Karpas-422 (cell line): ENCODE data around the gene C2orf81. TPM values are rescaled to one million over a fixed set of nuclear protein-coding genes. Genes with fewer than 3 reads are reported as not detected.

Experiments used
- DNase-seq: peaks from one replicate; pipeline ENCODE4 v3.0.0-alpha.2; 2015
- H2AFZ ChIP-seq: fragments of 200-600 bp; sonication (generic); 2 replicates; pipeline ENCODE4 v1.6.1; 2014; ENCODE audit warnings: antibody characterized with exemption, low read length, mixed read lengths
- H3K27ac ChIP-seq: fragments of 200-600 bp; sonication (generic); 2 replicates; pipeline ENCODE4 v1.5.1; 2014; ENCODE audit warnings: mild to moderate bottlenecking, low read length, moderate library complexity
- H3K27me3 ChIP-seq: fragments of 200-600 bp; sonication (generic); 2 replicates; pipeline ENCODE4 v1.6.1; 2014; ENCODE audit warnings: low read length, mixed read lengths
- H3K36me3 ChIP-seq: fragments of 200-600 bp; sonication (generic); 2 replicates; pipeline ENCODE4 v1.6.1; 2014; ENCODE audit warnings: low read length, mixed read lengths; ENCODE audit not compliant: insufficient read depth
- H3K4me1 ChIP-seq: fragments of 200-600 bp; sonication (generic); 2 replicates; pipeline ENCODE4 v1.6.1; 2014; ENCODE audit warnings: mild to moderate bottlenecking, low read length, mixed read lengths
- H3K4me2 ChIP-seq: fragments of 200-600 bp; sonication (generic); 2 replicates; pipeline ENCODE4 v1.6.1; 2014; ENCODE audit warnings: low read length, low read depth, mild to moderate bottlenecking; ENCODE audit not compliant: poor library complexity, severe bottlenecking
- H3K4me3 ChIP-seq: fragments of 200-600 bp; sonication (generic); 2 replicates; pipeline ENCODE4 v1.5.1; 2014; ENCODE audit warnings: mild to moderate bottlenecking, antibody characterized with exemption, low read length, mixed read lengths
- H3K79me2 ChIP-seq: fragments of 200-600 bp; sonication (generic); 2 replicates; pipeline ENCODE4 v1.6.1; 2014; ENCODE audit warnings: mild to moderate bottlenecking, low read length, mixed read lengths
- H3K9ac ChIP-seq: fragments of 200-600 bp; sonication (generic); 2 replicates; pipeline ENCODE4 v1.6.0; 2014; ENCODE audit warnings: low read length
- H3K9me2 ChIP-seq: fragments of 200-600 bp; sonication (generic), shearing (Covaris generic); replicated peaks from 2 replicates; pipeline ENCODE4 v1.6.0; 2014; ENCODE audit warnings: mild to moderate bottlenecking, low read length, moderate library complexity; ENCODE audit not compliant: insufficient read depth
- H3K9me3 ChIP-seq: fragments of 300-700, 200-600 bp; sonication (generic); 2 replicates; pipeline ENCODE4 v1.6.1; 2014; ENCODE audit warnings: low read length, mixed read lengths
- H4K20me1 ChIP-seq: fragments of 200-600 bp; sonication (generic); 2 replicates; pipeline ENCODE4 v1.6.1; 2014; ENCODE audit warnings: mild to moderate bottlenecking, antibody characterized with exemption, low read length, low read depth; ENCODE audit not compliant: insufficient read depth
- total RNA-seq: library from RNA; depleted of rRNA; stranded (reverse); fragments of >200 nt; shearing (Covaris generic); gene quantifications from 2 replicates; pipeline ENCODE4 v1.2.3, GENCODE V29; 2014; ENCODE audit warnings: low replicate concordance

Gene C2orf81
- total RNA-seq, 1 experiment from 2014 or later = 3.8 TPM

GRCh38 chr2:74396149-74396548 is 25.3 kb downstream of the C2orf81 start:
- Histone ChIP-seq H3K4me1 (peaks cover 6% of the 10 kb centered on the region), H3K4me3 (no peak overlapping the region), H3K4me2 (no peak overlapping the region), H3K9me2 (no peaks in the 10 kb centered on the region), H3K9ac (no peak overlapping the region), H3K79me2 (peaks cover 4% of the 10 kb centered on the region), H3K27me3 (no peaks in the 10 kb centered on the region), H4K20me1 (no peaks in the 10 kb centered on the region), H3K27ac (no peak overlapping the region), H2AFZ (no peak overlapping the region), H3K36me3 (no peaks in the 10 kb centered on the region), H3K9me3 (no peaks in the 10 kb centered on the region)
- DNase-seq = no peak

- H3K4me3 ChIP-seq = no peak overlapping the region
- H2AFZ ChIP-seq = peak overlapping the region; percentile 13; the same call in 1 of the 2 replicates
- no peak overlapping the region for H3K9ac ChIP-seq
- H3K9me2 ChIP-seq = no peaks in the 10 kb centered on the region
- peaks cover 28% of the 10 kb centered on the region for H3K4me1 ChIP-seq
- H3K27ac ChIP-seq = no peak overlapping the region
- no peak for DNase-seq
- H3K36me3 ChIP-seq = no peaks in the 10 kb centered on the region
- H4K20me1 ChIP-seq = no peaks in the 10 kb centered on the region
- no peaks in the 10 kb centered on the region for H3K27me3 ChIP-seq
- peaks cover 31% of the 10 kb centered on the region for H3K79me2 ChIP-seq
- H3K4me2 ChIP-seq = no peak overlapping the region
- H3K9me3 ChIP-seq = no peaks in the 10 kb centered on the region
Measured at GRCh38 chr2:74393525-74393924, 27.9 kb downstream of the C2orf81 start.

- peak overlapping the region; percentile 86 for H3K4me2 ChIP-seq
- H3K9ac ChIP-seq = peak overlapping the region; percentile 89
Measured at GRCh38 chr2:74392449-74392743, 29.0 kb downstream of the C2orf81 start.

GRCh38 chr2:74391580-74392448 is 29.6 kb downstream of the C2orf81 start:
- Histone ChIP-seq H3K36me3 (no peaks in the 10 kb centered on the region), H3K27me3 (no peaks in the 10 kb centered on the region), H2AFZ (peak overlapping the region; percentile 74), H3K4me2 (peak overlapping the region; percentile 86), H3K9ac (peak overlapping the region; percentile 89), H3K79me2 (peaks cover 48% of the 10 kb centered on the region), H3K4me3 (peak overlapping the region; percentile 93), H3K4me1 (peaks cover 28% of the 10 kb centered on the region), H3K9me2 (no peaks in the 10 kb centered on the region), H3K9me3 (no peaks in the 10 kb centered on the region), H3K27ac (peak overlapping the region; percentile 56), H4K20me1 (no peaks in the 10 kb centered on the region)
- peak; percentile 98 for DNase-seq

More at GRCh38 chr2:74392449-74392743, 29.0 kb downstream of the C2orf81 start:
- H3K9me3 ChIP-seq = no peaks in the 10 kb centered on the region
- peaks cover 42% of the 10 kb centered on the region for H3K79me2 ChIP-seq
- H3K9me2 ChIP-seq = no peaks in the 10 kb centered on the region
- peaks cover 28% of the 10 kb centered on the region for H3K4me1 ChIP-seq
- peak overlapping the region; percentile 66 for H2AFZ ChIP-seq
- no peaks in the 10 kb centered on the region for H4K20me1 ChIP-seq
- H3K36me3 ChIP-seq = no peaks in the 10 kb centered on the region
- H3K27me3 ChIP-seq = no peaks in the 10 kb centered on the region
- no peak for DNase-seq
- H3K27ac ChIP-seq = no peak overlapping the region
- peak overlapping the region; percentile 93 for H3K4me3 ChIP-seq

GRCh38 chr2:74391209-74391579 is 30.2 kb downstream of the C2orf81 start:
- H3K4me1 ChIP-seq = peaks cover 28% of the 10 kb centered on the region
- peak overlapping the region; percentile 89 for H3K9ac ChIP-seq
- H3K9me3 ChIP-seq = no peaks in the 10 kb centered on the region
- H3K79me2 ChIP-seq = peaks cover 54% of the 10 kb centered on the region
- peak overlapping the region; percentile 18; the same call in 1 of the 2 replicates for H3K27ac ChIP-seq
- H3K4me3 ChIP-seq = peak overlapping the region; percentile 93
- peak overlapping the region; percentile 74; the same call in 1 of the 2 replicates for H2AFZ ChIP-seq
- H3K4me2 ChIP-seq = peak overlapping the region; percentile 86
- H3K27me3 ChIP-seq = no peaks in the 10 kb centered on the region
- no peaks in the 10 kb centered on the region for H3K9me2 ChIP-seq
- peak; percentile 75 for DNase-seq
- no peaks in the 10 kb centered on the region for H4K20me1 ChIP-seq
- no peaks in the 10 kb centered on the region for H3K36me3 ChIP-seq

GRCh38 chr2:74390606-74391005 is 30.8 kb downstream of the C2orf81 start:
- Histone ChIP-seq H3K27ac (no peak overlapping the region), H3K4me3 (peak overlapping the region; percentile 93), H3K27me3 (no peaks in the 10 kb centered on the region), H3K36me3 (no peaks in the 10 kb centered on the region), H3K9me2 (no peaks in the 10 kb centered on the region), H4K20me1 (no peaks in the 10 kb centered on the region), H3K9me3 (no peaks in the 10 kb centered on the region), H3K79me2 (peaks cover 60% of the 10 kb centered on the region), H2AFZ (no peak overlapping the region), H3K9ac (peak overlapping the region; percentile 89), H3K4me2 (peak overlapping the region; percentile 86), H3K4me1 (peaks cover 28% of the 10 kb centered on the region)
- peak; percentile 61 for DNase-seq

- Histone ChIP-seq H3K27ac (no peak overlapping the region), H3K27me3 (no peaks in the 10 kb centered on the region), H3K79me2 (peaks cover 88% of the 10 kb centered on the region), H3K36me3 (peaks cover 11% of the 10 kb centered on the region; the same call in 1 of the 2 replicates), H3K4me1 (peaks cover 26% of the 10 kb centered on the region), H3K4me2 (no peak overlapping the region), H2AFZ (no peak overlapping the region), H3K9me2 (no peaks in the 10 kb centered on the region), H3K9ac (no peak overlapping the region), H4K20me1 (peaks cover 3% of the 10 kb centered on the region; the same call in 1 of the 2 replicates), H3K9me3 (no peaks in the 10 kb centered on the region), H3K4me3 (no peak overlapping the region)
- no peak for DNase-seq
Measured at GRCh38 chr2:74387346-74387745, 34.1 kb downstream of the C2orf81 start.

GRCh38 chr2:74385396-74385795 is 36.0 kb downstream of the C2orf81 start:
- Histone ChIP-seq H3K4me2 (no peak overlapping the region), H3K9me3 (no peaks in the 10 kb centered on the region), H3K27me3 (no peaks in the 10 kb centered on the region), H3K9me2 (no peaks in the 10 kb centered on the region), H3K4me3 (no peak overlapping the region), H4K20me1 (peaks cover 3% of the 10 kb centered on the region; the same call in 1 of the 2 replicates), H3K9ac (no peak overlapping the region), H3K79me2 (peaks cover 96% of the 10 kb centered on the region), H2AFZ (no peak overlapping the region), H3K27ac (no peak overlapping the region), H3K36me3 (peaks cover 14% of the 10 kb centered on the region; the same call in 1 of the 2 replicates), H3K4me1 (peaks cover 20% of the 10 kb centered on the region)
- no peak for DNase-seq
